GM12878 (cell line): ENCODE results near the gene NFIX.

ENCODE experiments used
- FOXM1 ChIP-seq: IDR thresholded peaks from 2 replicates; pipeline ENCODE4 v1.6.1; 2012; ENCODE audit warnings: low read depth, mild to moderate bottlenecking, inconsistent platforms, low read length, moderate library complexity
- POLR2AphosphoS5 ChIP-seq: IDR thresholded peaks from 2 replicates; pipeline ENCODE4 v1.6.1; 2011; ENCODE audit warnings: mild to moderate bottlenecking, low read length, inconsistent platforms

DNA sequence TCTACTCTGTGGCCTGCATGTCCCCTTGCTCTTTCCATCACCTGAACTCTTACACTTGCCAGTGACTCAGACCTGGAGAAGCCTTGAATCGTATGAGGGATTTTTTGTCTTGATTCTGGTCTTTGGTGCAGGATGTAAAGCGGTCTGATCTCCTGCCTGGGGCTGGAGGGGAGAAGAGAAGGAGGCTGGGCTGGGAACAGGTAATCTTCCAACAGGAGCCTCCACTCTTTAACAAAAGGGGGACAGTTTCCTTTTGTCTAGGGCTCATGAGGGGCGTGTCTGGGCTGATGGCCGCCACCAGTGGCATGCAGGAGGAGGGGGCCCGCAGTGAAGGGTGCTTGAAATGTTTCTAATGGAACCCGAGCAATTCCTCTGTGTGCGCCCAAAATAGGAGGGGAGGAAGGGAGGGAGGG is 24.7 kb downstream of the NFIX start:
- TF ChIP-seq FOXM1 (no peak), POLR2AphosphoS5 (no peak)
